Activated CD8-positive, alpha-beta memory T cell treated with anti-CD3 and anti-CD28 coated beads for 48 hours (primary cell): ENCODE data around the gene BCKDHB.

Experiments
- DNase-seq, 3 experiments: peaks; one replicate each; pipeline ENCODE4 v3.0.0-alpha.2; 2020; ENCODE audit warnings: low read depth in 2 of 3, low spot score in 2 of 3

The BCKDHB gene

DNA sequence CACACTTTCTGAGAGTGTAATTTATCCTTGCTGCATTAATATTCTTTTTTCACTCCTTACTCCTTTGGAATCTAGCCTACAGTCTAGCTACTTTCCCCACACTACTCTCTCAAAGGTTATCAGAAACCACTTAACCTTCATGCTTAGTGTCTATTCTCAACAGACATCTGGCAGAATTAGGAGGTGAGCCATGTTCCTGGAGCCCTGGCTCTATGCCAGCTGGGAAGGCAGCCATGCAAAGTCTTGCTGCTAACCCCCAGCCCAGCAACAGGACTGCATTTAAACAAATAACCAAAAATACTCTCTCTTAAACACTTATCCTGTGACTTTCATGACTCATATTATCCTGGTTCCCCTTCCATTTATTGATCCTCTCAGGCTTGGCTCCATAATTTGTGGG, 260.2 kb downstream of the BCKDHB start:
- no peak for DNase-seq

- DNase-seq: no peak
These were observed 269.9 kb downstream of the BCKDHB start for GRCh38 chr6:80376411-80376810.

GRCh38 chr6:80380566-80380965, 274.1 kb downstream of the BCKDHB start:
- no peak for DNase-seq

- DNase-seq: no peak
These were observed 276.3 kb downstream of the BCKDHB start for GRCh38 chr6:80382811-80383210.

- no peak for DNase-seq
These were observed 282.0 kb downstream of the BCKDHB start for GRCh38 chr6:80388507-80388906.
